HCEC 1CT (cell line): Measurements from ENCODE around the gene ATG3.
A peak's percentile ranks its signal among the peaks of the same experiment; 100 is the strongest.
"Not testable (repeated sequence)": the region's sequence is repeated elsewhere in the genome, so short reads cannot be mapped to it uniquely, and the experiment has no call there.

Experiments
- DNase-seq: peaks from one replicate; pipeline ENCODE4 v3.0.0-alpha.2; 2017

The ATG3 gene

GRCh38 chr3:112561734-112562529 is at the start of gene ATG3, which contains the start of gene SLC35A5:
Gene ATG3, minus strand, starts transcription at chr3:112561962. Its CDS starts 434 bp downstream, at chr3:112561528.
Gene SLC35A5, plus strand, starts transcription at chr3:112562045. Its CDS starts 1,359 bp downstream, at chr3:112563404.
- DNase-seq: peak; percentile 99

GRCh38 chr3:112610121-112610520 is 48.4 kb upstream of the ATG3 start:
- peak; percentile 37 for DNase-seq

GRCh38 chr3:112607863-112608262 is 46.1 kb upstream of the ATG3 start:
- no peak for DNase-seq

GRCh38 chr3:112606098-112606497 is 44.3 kb upstream of the ATG3 start:
- no peak for DNase-seq

- DNase-seq: peak; percentile 94
Observed at GRCh38 chr3:112605285-112605684, 43.5 kb upstream of the ATG3 start.

- DNase-seq: peak; percentile 86
Observed at GRCh38 chr3:112604536-112604935, 42.8 kb upstream of the ATG3 start.

- no peak for DNase-seq
Observed at GRCh38 chr3:112602217-112602838, 40.6 kb upstream of the ATG3 start.

GRCh38 chr3:112598731-112599130 is 37.0 kb upstream of the ATG3 start:
- no peak for DNase-seq

- DNase-seq: no peak
Observed at GRCh38 chr3:112597945-112598344, 36.2 kb upstream of the ATG3 start.

- no peak for DNase-seq
Observed at GRCh38 chr3:112594856-112595255, 33.1 kb upstream of the ATG3 start.

- DNase-seq: no peak
Observed at GRCh38 chr3:112593258-112593657, 31.5 kb upstream of the ATG3 start.

- no peak for DNase-seq
Observed at GRCh38 chr3:112587336-112587735, 25.6 kb upstream of the ATG3 start.

- DNase-seq: no peak
Observed at GRCh38 chr3:112585782-112586181, 24.0 kb upstream of the ATG3 start.

GRCh38 chr3:112583105-112583504 is 21.3 kb upstream of the ATG3 start:
- DNase-seq: no peak

GRCh38 chr3:112582244-112582874 is 20.6 kb upstream of the ATG3 start:
- peak; percentile 72 for DNase-seq

GRCh38 chr3:112579697-112580096 is 17.9 kb upstream of the ATG3 start:
- peak; percentile 58 for DNase-seq

GRCh38 chr3:112579232-112579631 is 17.5 kb upstream of the ATG3 start:
- no peak for DNase-seq

- no peak for DNase-seq
Observed at GRCh38 chr3:112572701-112573100, 10.9 kb upstream of the ATG3 start.

GRCh38 chr3:112569265-112569664 is 7.5 kb upstream of the ATG3 start:
- no peak for DNase-seq

- peak; percentile 60 for DNase-seq
Observed at GRCh38 chr3:112568642-112569041, 6.9 kb upstream of the ATG3 start.

- DNase-seq: no peak
Observed at GRCh38 chr3:112564940-112565305, 3.2 kb upstream of the ATG3 start.

- not testable (repeated sequence) for DNase-seq
Observed at GRCh38 chr3:112564247-112564939, 2.6 kb upstream of the ATG3 start.

GRCh38 chr3:112561484-112561733 is 353 bp downstream of the ATG3 start:
- no peak for DNase-seq
